GM13976 (cell line): Measurements from ENCODE around the gene PDE6C.

Experiments used
- DNase-seq: peaks from one replicate; pipeline ENCODE4 v3.0.0; 2012; ENCODE audit warnings: low spot score
- CTCF ChIP-seq: IDR thresholded peaks from 2 replicates; pipeline ENCODE4 v1.5.1; 2012; ENCODE audit warnings: borderline replicate concordance, mild to moderate bottlenecking; ENCODE audit not compliant: insufficient read depth; ENCODE audit errors: extremely low read depth, missing control alignments, control extremely low read depth
- in situ Hi-C: fragments of 300-500 bp; cut with MboI; formaldehyde crosslinking; loops from one replicate; pipeline ENCODE4 v1.12.0; 2022; ENCODE audit warnings: low sequenced_read_pairs, mixed read lengths, inconsistent platforms; ENCODE audit not compliant: unreplicated experiment

Gene PDE6C

GRCh38 chr10:93612311-93612710, at the start of gene PDE6C:
Gene PDE6C (plus strand): TSS chr10:93612537. CDS start chr10:93612726, 189 bp downstream.
- TF ChIP-seq CTCF, result no peak
- in situ Hi-C loops, result no loop called here
- DNase-seq, result no peak

- no peak for DNase-seq
- TF ChIP-seq CTCF, result no peak
- in situ Hi-C loops, result no loop called here
Measured at GRCh38 chr10:93565446-93565845, 46.9 kb upstream of the PDE6C start.

- no peak for TF ChIP-seq CTCF
- no peak for DNase-seq
- in situ Hi-C loops, result no loop called here
Measured at GRCh38 chr10:93566435-93567276, 45.7 kb upstream of the PDE6C start, which contains the start of gene FFAR4. Gene FFAR4 (plus strand): TSS chr10:93566665. CDS start chr10:93566721, 56 bp downstream.

GRCh38 chr10:93567277-93568104, 44.8 kb upstream of the PDE6C start:
- TF ChIP-seq CTCF, result no peak
- DNase-seq, result no peak
- in situ Hi-C loops, result no loop called here

- TF ChIP-seq CTCF, result no peak
- in situ Hi-C loops, result no loop called here
- no peak for DNase-seq
Measured at GRCh38 chr10:93568105-93568390, 44.3 kb upstream of the PDE6C start.

- in situ Hi-C loops, result no loop called here
Measured at GRCh38 chr10:93570383-93570782, 42.0 kb upstream of the PDE6C start.

More at GRCh38 chr10:93570383-93570782, 42.0 kb upstream of the PDE6C start:
- TF ChIP-seq CTCF, result no peak
- no peak for DNase-seq
